Stimulated activated CD8-positive, alpha-beta memory T cell treated with anti-CD3 and anti-CD28 coated beads, Interleukin-2, amount 100 ng/mL, for 48 hours (primary cell): ENCODE results near the gene PLCG1.
"Not testable (repeated sequence)": the region's sequence is repeated elsewhere in the genome, so short reads cannot be mapped to it uniquely, and the experiment has no call there.

Experiments used
- DNase-seq, 2 donors: peaks; one replicate each; pipeline ENCODE4 v3.0.0-alpha.2; 2020; ENCODE audit warnings: low read depth in 2 of 2

PLCG1 gene

GRCh38 chr20:41136680-41137613 lies at the start of gene PLCG1:
PLCG1 (plus strand) TSS chr20:41137543; CDS start chr20:41137642, 99 bp downstream.
- DNase-seq: peak; percentile 81 to 88

GRCh38 chr20:41087777-41088176 lies 49.6 kb upstream of the PLCG1 start:
- no peak for DNase-seq

GRCh38 chr20:41089555-41089954 lies 47.8 kb upstream of the PLCG1 start:
- DNase-seq: no peak

- DNase-seq: no peak
Measured at GRCh38 chr20:41091927-41092326, 45.4 kb upstream of the PLCG1 start.

- peak in 1 of 2 donors; percentile 13 for DNase-seq
Measured at GRCh38 chr20:41094353-41095055, 42.8 kb upstream of the PLCG1 start.

- peak; percentile 18 to 43 for DNase-seq
Measured at GRCh38 chr20:41095110-41095969, 42.0 kb upstream of the PLCG1 start.

GRCh38 chr20:41098703-41099250 lies 38.6 kb upstream of the PLCG1 start:
- no peak for DNase-seq

- no peak for DNase-seq
Measured at GRCh38 chr20:41100001-41100480, 37.3 kb upstream of the PLCG1 start.

- no peak for DNase-seq
Measured at GRCh38 chr20:41101660-41102059, 35.7 kb upstream of the PLCG1 start.

GRCh38 chr20:41108531-41108930 lies 28.8 kb upstream of the PLCG1 start:
- DNase-seq: no peak

- no peak for DNase-seq
Measured at GRCh38 chr20:41110012-41110411, 27.3 kb upstream of the PLCG1 start.

- DNase-seq: no peak
Measured at GRCh38 chr20:41110930-41111577, 26.3 kb upstream of the PLCG1 start.

GRCh38 chr20:41111578-41111951 lies 25.8 kb upstream of the PLCG1 start:
- DNase-seq: no peak

GRCh38 chr20:41116282-41116956 lies 20.9 kb upstream of the PLCG1 start:
- no peak for DNase-seq

GRCh38 chr20:41118159-41118558 lies 19.2 kb upstream of the PLCG1 start:
- not testable (repeated sequence) for DNase-seq

- no peak for DNase-seq
Measured at GRCh38 chr20:41118632-41119031, 18.7 kb upstream of the PLCG1 start.

GRCh38 chr20:41119614-41120561 lies 17.5 kb upstream of the PLCG1 start:
- DNase-seq: no peak

- no peak for DNase-seq
Measured at GRCh38 chr20:41121399-41121798, 15.9 kb upstream of the PLCG1 start.

- no peak for DNase-seq
Measured at GRCh38 chr20:41123631-41124030, 13.7 kb upstream of the PLCG1 start.
